ENCODE results near the gene DYNLT5.
"Not testable (repeated sequence)": the region's sequence is repeated elsewhere in the genome, so short reads cannot be mapped to it uniquely, and the experiment has no call there.

The DYNLT5 gene

GRCh38 chr1:66725885-66726665, 26.2 kb upstream of the DYNLT5 start:
- H3K4me3 ChIP-seq (ENCODE audit: low read depth, low read length), result no peak overlapping the region

GRCh38 chr1:66728021-66728420, 24.2 kb upstream of the DYNLT5 start:
- TF ChIP-seq CTCF (IDR thresholded peaks at IDR 0.05; ENCODE audit: borderline replicate concordance, insufficient read depth, low read depth, low read length), result no peak
- H3K4me3 ChIP-seq (ENCODE audit: low read depth, low read length), result no peak overlapping the region

More at GRCh38 chr1:66725885-66726665, 26.2 kb upstream of the DYNLT5 start:
- TF ChIP-seq CTCF (IDR thresholded peaks at IDR 0.05; ENCODE audit: borderline replicate concordance, insufficient read depth, low read depth, low read length), result peak; percentile 90

- not testable (repeated sequence) for H3K4me3 ChIP-seq (ENCODE audit: low read depth, low read length)
These were observed 23.5 kb upstream of the DYNLT5 start for GRCh38 chr1:66728716-66729115.

- TF ChIP-seq CTCF (IDR thresholded peaks at IDR 0.05; ENCODE audit: borderline replicate concordance, insufficient read depth, low read depth, low read length), result no peak
These were observed 23.1 kb upstream of the DYNLT5 start for GRCh38 chr1:66729119-66729518.

GRCh38 chr1:66729523-66729922, 22.7 kb upstream of the DYNLT5 start:
- H3K4me3 ChIP-seq (ENCODE audit: low read depth, low read length), result no peak overlapping the region
- no peak for TF ChIP-seq CTCF (IDR thresholded peaks at IDR 0.05; ENCODE audit: borderline replicate concordance, insufficient read depth, low read depth, low read length)

More at GRCh38 chr1:66729119-66729518, 23.1 kb upstream of the DYNLT5 start:
- H3K4me3 ChIP-seq (ENCODE audit: low read depth, low read length), result no peak overlapping the region

GRCh38 chr1:66730462-66730861, 21.8 kb upstream of the DYNLT5 start:
- no peak overlapping the region for H3K4me3 ChIP-seq (ENCODE audit: low read depth, low read length)
- no peak for TF ChIP-seq CTCF (IDR thresholded peaks at IDR 0.05; ENCODE audit: borderline replicate concordance, insufficient read depth, low read depth, low read length)

GRCh38 chr1:66731170-66731865, 20.9 kb upstream of the DYNLT5 start:
- no peak overlapping the region for H3K4me3 ChIP-seq (ENCODE audit: low read depth, low read length)
- no peak for TF ChIP-seq CTCF (IDR thresholded peaks at IDR 0.05; ENCODE audit: borderline replicate concordance, insufficient read depth, low read depth, low read length)

Measured in GM12875 (cell line).